ENCODE measurements around the gene RHEB.
"Not testable (repeated sequence)": the region's sequence is repeated elsewhere in the genome, so short reads cannot be mapped to it uniquely, and the experiment has no call there.

RHEB gene
- total RNA-seq = 42.9 to 69.8 reads per million in 2 experiments

GRCh38 chr7:151519765-151520418 lies at the start of gene RHEB:
RHEB (minus strand) TSS chr7:151519895; CDS start chr7:151519511, 384 bp downstream.
- DNase-seq (ENCODE audit: low read depth) = peak; percentile 95

GRCh38 chr7:151566897-151567320 lies 47.2 kb upstream of the RHEB start:
- DNase-seq (ENCODE audit: low read depth) = no peak

GRCh38 chr7:151565541-151565940 lies 45.8 kb upstream of the RHEB start:
- no peak for DNase-seq (ENCODE audit: low read depth)

GRCh38 chr7:151560243-151560642 lies 40.5 kb upstream of the RHEB start:
- DNase-seq (ENCODE audit: low read depth) = no peak

GRCh38 chr7:151559557-151560183 lies 40.0 kb upstream of the RHEB start:
- no peak for DNase-seq (ENCODE audit: low read depth)

- no peak for DNase-seq (ENCODE audit: low read depth)
Measured at GRCh38 chr7:151558575-151558974, 38.9 kb upstream of the RHEB start.

- DNase-seq (ENCODE audit: low read depth) = no peak
Measured at GRCh38 chr7:151556592-151556991, 36.9 kb upstream of the RHEB start.

- no peak for DNase-seq (ENCODE audit: low read depth)
Measured at GRCh38 chr7:151553356-151553755, 33.7 kb upstream of the RHEB start.

GRCh38 chr7:151552352-151553028 lies 32.8 kb upstream of the RHEB start:
- DNase-seq (ENCODE audit: low read depth) = no peak

GRCh38 chr7:151551820-151552219 lies 32.1 kb upstream of the RHEB start:
- DNase-seq (ENCODE audit: low read depth) = no peak

GRCh38 chr7:151550656-151551286 lies 31.1 kb upstream of the RHEB start:
- no peak for DNase-seq (ENCODE audit: low read depth)

GRCh38 chr7:151549644-151550043 lies 29.9 kb upstream of the RHEB start:
- DNase-seq (ENCODE audit: low read depth) = no peak

GRCh38 chr7:151549083-151549482 lies 29.4 kb upstream of the RHEB start:
- DNase-seq (ENCODE audit: low read depth) = no peak

- no peak for DNase-seq (ENCODE audit: low read depth)
Measured at GRCh38 chr7:151544183-151544582, 24.5 kb upstream of the RHEB start.

- no peak for DNase-seq (ENCODE audit: low read depth)
Measured at GRCh38 chr7:151542606-151543130, 23.0 kb upstream of the RHEB start.

GRCh38 chr7:151541709-151542499 lies 22.2 kb upstream of the RHEB start:
- DNase-seq (ENCODE audit: low read depth) = no peak

- DNase-seq (ENCODE audit: low read depth) = no peak
Measured at GRCh38 chr7:151540146-151540545, 20.5 kb upstream of the RHEB start.

- no peak for DNase-seq (ENCODE audit: low read depth)
Measured at GRCh38 chr7:151539088-151539671, 19.5 kb upstream of the RHEB start.

GRCh38 chr7:151537818-151538561 lies 18.3 kb upstream of the RHEB start:
- DNase-seq (ENCODE audit: low read depth) = no peak

- not testable (repeated sequence) for DNase-seq (ENCODE audit: low read depth)
Measured at GRCh38 chr7:151536178-151536577, 16.5 kb upstream of the RHEB start.
